HepG2 (cell line): ENCODE measurements around the gene SLC19A1. TPM values are rescaled to one million over a fixed set of nuclear protein-coding genes. Genes with fewer than 3 reads are reported as not detected.

ENCODE experiments used
- ELF3 ChIP-seq: IDR thresholded peaks from 2 replicates; pipeline ENCODE4 v1.6.1; 2016; ENCODE audit warnings: missing genetic modification reagents, missing compliant biosample characterization
- GPN1 ChIP-seq: sonication (generic); formaldehyde crosslinking; IDR thresholded peaks from 2 replicates; pipeline ENCODE4 v1.5.1; 2020; ENCODE audit warnings: missing genetic modification reagents, borderline replicate concordance
- GTF2F1 ChIP-seq: fragments of 150-350 bp; IDR thresholded peaks from 2 replicates; pipeline ENCODE4 v1.6.1; 2014; ENCODE audit warnings: low read length
- HNRNPL ChIP-seq: fragments of 200-400 bp; formaldehyde crosslinking; IDR thresholded peaks from 2 replicates; pipeline ENCODE4 v1.6.1; 2017; ENCODE audit warnings: mild to moderate bottlenecking, low read depth, low read length
- JUND ChIP-seq: sonication (generic); formaldehyde crosslinking; IDR thresholded peaks from 2 replicates; pipeline ENCODE4 v1.8.0; 2022; ENCODE audit warnings: mild to moderate bottlenecking, missing genetic modification reagents
- PCBP2 ChIP-seq: fragments of 200-400 bp; formaldehyde crosslinking; optimal IDR thresholded peaks from 2 replicates; pipeline ENCODE3; 2018; ENCODE audit warnings: low read length, low read depth; ENCODE audit not compliant: poor library complexity, severe bottlenecking
- TBX3 ChIP-seq: fragments of 450-650 bp; IDR thresholded peaks from 2 replicates; pipeline ENCODE4 v1.6.1; 2017; ENCODE audit warnings: antibody characterized with exemption, mild to moderate bottlenecking, inconsistent platforms, borderline replicate concordance
- UBTF ChIP-seq: sonication (generic); formaldehyde crosslinking; IDR thresholded peaks from 2 replicates; pipeline ENCODE4 v1.4.0; 2020; ENCODE audit warnings: mild to moderate bottlenecking, missing genetic modification reagents
- YEATS2 ChIP-seq: sonication (generic); formaldehyde crosslinking; IDR thresholded peaks from 2 replicates; pipeline ENCODE4 v1.4.0; 2020; ENCODE audit warnings: missing genetic modification reagents, borderline replicate concordance
- ZNF101 ChIP-seq: sonication (generic); formaldehyde crosslinking; IDR thresholded peaks from 2 replicates; pipeline ENCODE4 v1.4.0; 2020; ENCODE audit warnings: mild to moderate bottlenecking, low read depth, missing genetic modification reagents, borderline replicate concordance
- ZNF143 ChIP-seq: sonication (generic); formaldehyde crosslinking; IDR thresholded peaks from 2 replicates; pipeline ENCODE4 v1.4.0; 2020; ENCODE audit warnings: missing genetic modification reagents
- polyA plus RNA-seq, 8 experiments: library from polyadenylated mRNA; depleted of rRNA in 3 of 8; stranded (reverse) in 7 of 8; unstranded in 1 of 8; fragments of >200 nt; fragmentation: Illumina TruSeq in 4 of 8; extraction: Trizol in 4 of 8; gene quantifications; 2 replicates each; pipeline versions ENCODE4 v1.2.1 to v1.2.3, GENCODE V29; 2011 to 2016; ENCODE audit warnings: low read depth in 4 of 8, missing spikeins in 1 of 8, mixed read lengths in 1 of 8; ENCODE audit not compliant: insufficient read depth in 1 of 8
- total RNA-seq, 5 experiments: library from RNA; depleted of rRNA; stranded (reverse); fragments of >200 nt; fragmentation: Illumina TruSeq; extraction: Trizol; gene quantifications; 2 replicates each; pipeline ENCODE4 v1.2.3, GENCODE V29; 2016; ENCODE audit warnings: low read depth in 1 of 5
- TF ChIP-seq, protein P1 (sequence below): sonication (generic); formaldehyde crosslinking; IDR thresholded peaks from 2 replicates; pipeline ENCODE4 v1.5.1; 2020; ENCODE audit warnings: mild to moderate bottlenecking, missing genetic modification reagents, borderline replicate concordance
- TF ChIP-seq, protein P2 (sequence below): sonication (generic); formaldehyde crosslinking; IDR thresholded peaks from 2 replicates; pipeline ENCODE4 v1.5.0; 2020; ENCODE audit warnings: missing genetic modification reagents

Gene SLC19A1
- total and polyA plus RNA-seq, 2 of the 13 experiments (the other 11 are each of a cell fraction or from before 2014, with no cell fraction given), result 21.8 to 23.0 TPM

GRCh38 chr21:45469273-45470086, 72.8 kb downstream of the SLC19A1 start (continued):
- no peak for TF ChIP-seq PCBP2
- TF ChIP-seq HNRNPL, result peak; percentile 76
- no peak for TF ChIP-seq ZNF101
- TF ChIP-seq TBX3, result peak; percentile 78; the same call in 1 of the 2 replicates
- TF ChIP-seq YEATS2 (CRISPR knock-in tag), result no peak
- TF ChIP-seq, protein P1, sequence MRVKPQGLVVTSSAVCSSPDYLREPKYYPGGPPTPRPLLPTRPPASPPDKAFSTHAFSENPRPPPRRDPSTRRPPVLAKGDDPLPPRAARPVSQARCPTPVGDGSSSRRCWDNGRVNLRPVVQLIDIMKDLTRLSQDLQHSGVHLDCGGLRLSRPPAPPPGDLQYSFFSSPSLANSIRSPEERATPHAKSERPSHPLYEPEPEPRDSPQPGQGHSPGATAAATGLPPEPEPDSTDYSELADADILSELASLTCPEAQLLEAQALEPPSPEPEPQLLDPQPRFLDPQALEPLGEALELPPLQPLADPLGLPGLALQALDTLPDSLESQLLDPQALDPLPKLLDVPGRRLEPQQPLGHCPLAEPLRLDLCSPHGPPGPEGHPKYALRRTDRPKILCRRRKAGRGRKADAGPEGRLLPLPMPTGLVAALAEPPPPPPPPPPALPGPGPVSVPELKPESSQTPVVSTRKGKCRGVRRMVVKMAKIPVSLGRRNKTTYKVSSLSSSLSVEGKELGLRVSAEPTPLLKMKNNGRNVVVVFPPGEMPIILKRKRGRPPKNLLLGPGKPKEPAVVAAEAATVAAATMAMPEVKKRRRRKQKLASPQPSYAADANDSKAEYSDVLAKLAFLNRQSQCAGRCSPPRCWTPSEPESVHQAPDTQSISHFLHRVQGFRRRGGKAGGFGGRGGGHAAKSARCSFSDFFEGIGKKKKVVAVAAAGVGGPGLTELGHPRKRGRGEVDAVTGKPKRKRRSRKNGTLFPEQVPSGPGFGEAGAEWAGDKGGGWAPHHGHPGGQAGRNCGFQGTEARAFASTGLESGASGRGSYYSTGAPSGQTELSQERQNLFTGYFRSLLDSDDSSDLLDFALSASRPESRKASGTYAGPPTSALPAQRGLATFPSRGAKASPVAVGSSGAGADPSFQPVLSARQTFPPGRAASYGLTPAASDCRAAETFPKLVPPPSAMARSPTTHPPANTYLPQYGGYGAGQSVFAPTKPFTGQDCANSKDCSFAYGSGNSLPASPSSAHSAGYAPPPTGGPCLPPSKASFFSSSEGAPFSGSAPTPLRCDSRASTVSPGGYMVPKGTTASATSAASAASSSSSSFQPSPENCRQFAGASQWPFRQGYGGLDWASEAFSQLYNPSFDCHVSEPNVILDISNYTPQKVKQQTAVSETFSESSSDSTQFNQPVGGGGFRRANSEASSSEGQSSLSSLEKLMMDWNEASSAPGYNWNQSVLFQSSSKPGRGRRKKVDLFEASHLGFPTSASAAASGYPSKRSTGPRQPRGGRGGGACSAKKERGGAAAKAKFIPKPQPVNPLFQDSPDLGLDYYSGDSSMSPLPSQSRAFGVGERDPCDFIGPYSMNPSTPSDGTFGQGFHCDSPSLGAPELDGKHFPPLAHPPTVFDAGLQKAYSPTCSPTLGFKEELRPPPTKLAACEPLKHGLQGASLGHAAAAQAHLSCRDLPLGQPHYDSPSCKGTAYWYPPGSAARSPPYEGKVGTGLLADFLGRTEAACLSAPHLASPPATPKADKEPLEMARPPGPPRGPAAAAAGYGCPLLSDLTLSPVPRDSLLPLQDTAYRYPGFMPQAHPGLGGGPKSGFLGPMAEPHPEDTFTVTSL (CRISPR knock-in tag), result peak; percentile 88; the same call in 1 of the 2 replicates
- peak; percentile 26; the same call in 1 of the 2 replicates for TF ChIP-seq JUND (CRISPR knock-in tag)
- TF ChIP-seq ELF3 (CRISPR knock-in tag), result peak; percentile 72
- TF ChIP-seq GPN1 (CRISPR knock-in tag), result no peak
- no peak for TF ChIP-seq ZNF143 (CRISPR knock-in tag)
- TF ChIP-seq, protein P2, sequence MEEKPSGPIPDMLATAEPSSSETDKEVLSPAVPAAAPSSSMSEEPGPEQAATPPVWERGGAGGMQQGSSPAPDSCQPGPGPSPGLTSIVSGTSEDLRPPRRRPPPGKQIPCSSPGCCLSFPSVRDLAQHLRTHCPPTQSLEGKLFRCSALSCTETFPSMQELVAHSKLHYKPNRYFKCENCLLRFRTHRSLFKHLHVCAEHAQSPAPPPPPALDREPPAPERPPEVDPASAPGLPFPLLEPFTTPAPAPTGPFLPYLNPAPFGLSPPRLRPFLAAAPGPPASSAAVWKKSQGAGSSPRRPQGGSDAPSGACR, result peak; percentile 86
- peak; percentile 68 for TF ChIP-seq UBTF
- no peak; the same call in 1 of the 2 replicates for TF ChIP-seq GTF2F1
